GM18867 (cell line): Measurements from ENCODE around the gene OR1E2.
"Not testable (repeated sequence)": the region's sequence is repeated elsewhere in the genome, so short reads cannot be mapped to it uniquely, and the experiment has no call there.

Experiments used
- ATAC-seq: cut with Tn5 transposase; IDR thresholded peaks from one replicate; pipeline ENCODE4 v1.9.1; 2021; ENCODE audit warnings: mild to moderate bottlenecking, moderate library complexity; ENCODE audit not compliant: unreplicated experiment

OR1E2 gene

DNA sequence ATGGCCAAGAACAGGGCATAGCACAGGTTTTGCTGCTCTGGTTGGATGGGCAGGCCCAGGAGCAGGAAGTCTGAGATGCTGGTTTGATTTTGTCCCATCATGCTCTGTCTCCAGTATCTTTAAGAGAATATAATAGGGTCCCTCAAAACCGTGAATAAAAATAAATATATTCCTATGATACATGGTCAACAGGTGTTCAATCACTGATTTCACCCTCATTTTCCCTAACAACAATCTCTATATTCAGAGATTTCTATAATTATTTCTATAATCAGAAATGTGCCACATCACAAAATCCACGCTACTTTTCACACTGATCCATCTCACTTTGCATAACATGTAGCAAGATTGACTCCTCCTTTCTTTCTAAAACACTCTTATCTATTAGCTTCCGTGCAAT is at the start of gene OR1E2:
Gene OR1E2 (minus strand): TSS at position 101 of the 400 bp plus-strand sequence. CDS start 0 bp downstream, at position 101.
- no peak for ATAC-seq

DNA sequence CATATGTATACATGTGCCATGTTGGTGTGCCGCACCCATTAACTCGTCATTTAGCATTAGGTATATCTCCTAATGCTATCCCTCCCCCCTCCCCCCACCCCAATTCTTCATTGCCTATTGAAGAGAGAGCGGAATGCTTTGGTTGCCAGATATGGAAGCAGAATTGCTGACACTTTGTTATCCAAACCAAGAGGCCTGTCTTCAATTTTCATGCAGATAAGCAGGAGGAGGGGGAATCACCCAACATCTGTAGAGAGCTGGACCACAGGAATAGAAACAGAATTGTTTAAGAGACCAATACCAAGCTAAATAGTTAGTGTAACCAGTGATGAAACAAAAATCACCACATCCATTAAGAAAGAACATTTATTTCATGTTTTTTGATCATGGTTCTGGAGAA is 49.2 kb upstream of the OR1E2 start:
- ATAC-seq: no peak

DNA sequence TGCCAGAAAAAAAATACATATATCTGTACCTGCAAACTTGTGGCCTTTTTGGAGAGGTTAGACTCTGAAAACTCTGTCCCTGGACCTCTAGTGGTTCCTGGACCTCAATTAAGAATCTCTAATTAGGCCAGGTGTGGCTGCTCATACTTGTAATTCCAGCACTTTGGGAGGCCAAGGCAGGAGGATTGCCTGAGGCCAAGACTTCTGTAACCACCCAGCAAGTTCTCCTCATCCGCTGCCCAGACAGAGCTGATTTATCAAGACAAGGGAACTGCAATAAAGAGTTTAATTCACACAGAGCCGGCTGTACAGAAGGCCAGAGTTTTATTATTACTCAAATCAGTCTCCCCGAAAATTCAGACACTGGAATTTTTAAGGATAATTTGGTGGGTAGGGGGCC is 46.3 kb upstream of the OR1E2 start:
- ATAC-seq: no peak

DNA sequence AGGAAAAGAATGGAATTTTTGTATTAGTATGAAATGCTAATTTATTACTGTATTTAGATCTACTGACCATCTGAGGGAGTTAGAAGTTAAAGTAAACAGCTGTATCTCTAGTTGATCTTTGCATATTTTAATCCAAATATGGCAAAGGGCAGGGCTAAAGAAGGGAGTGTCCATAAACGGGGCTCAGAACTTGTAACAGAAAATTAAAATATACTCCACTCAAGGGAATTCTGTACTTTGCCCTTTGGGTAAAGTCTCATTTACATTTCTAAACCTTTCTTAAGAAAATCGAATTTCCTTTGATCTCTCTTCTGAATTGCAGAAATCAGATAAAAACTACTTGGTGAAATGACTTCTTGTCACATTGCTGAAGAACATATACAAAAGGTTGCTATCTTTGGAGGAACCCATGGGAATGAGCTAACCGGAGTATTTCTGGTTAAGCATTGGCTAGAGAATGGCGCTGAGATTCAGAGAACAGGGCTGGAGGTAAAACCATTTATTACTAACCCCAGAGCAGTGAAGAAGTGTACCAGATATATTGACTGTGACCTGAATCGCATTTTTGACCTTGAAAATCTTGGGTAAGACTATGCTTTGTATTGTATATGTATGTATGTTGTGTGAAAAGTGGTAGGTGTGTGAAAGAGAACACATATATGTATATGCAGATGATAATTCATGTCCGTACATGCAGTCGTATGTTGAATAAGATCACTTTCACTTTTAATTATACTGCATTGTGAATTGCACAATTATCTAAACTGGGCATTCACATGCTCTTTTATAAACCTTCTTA is 42.4 kb upstream of the OR1E2 start, which contains the start of gene ASPA:
Gene ASPA (plus strand): TSS at position 186 of the 799 bp plus-strand sequence. CDS start 163 bp downstream, at position 349.
- ATAC-seq: no peak

DNA sequence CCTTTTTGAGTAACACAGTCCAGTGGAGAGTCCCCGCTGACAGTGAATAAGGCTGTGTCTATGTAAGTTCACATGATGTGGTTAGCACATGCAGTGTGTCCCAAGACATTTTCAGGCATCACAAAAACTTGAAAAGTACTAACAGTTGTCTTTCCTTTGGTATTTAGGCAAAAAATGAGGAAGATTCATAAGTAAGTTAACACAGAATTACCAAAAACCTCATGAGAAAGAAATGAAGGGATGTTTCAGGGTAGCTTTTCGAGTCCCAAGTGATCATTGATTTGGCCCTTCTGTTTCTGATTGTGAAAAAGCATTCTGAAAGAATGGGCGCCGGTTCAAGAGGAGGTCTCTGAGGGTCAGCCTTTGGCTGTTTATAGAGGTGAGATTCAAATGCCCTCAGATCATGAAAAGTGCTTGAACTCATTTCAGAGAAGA is 41.6 kb upstream of the OR1E2 start:
- ATAC-seq: no peak

GRCh38 chr17:3474212-3474611 is 40.6 kb upstream of the OR1E2 start:
- ATAC-seq: no peak

DNA sequence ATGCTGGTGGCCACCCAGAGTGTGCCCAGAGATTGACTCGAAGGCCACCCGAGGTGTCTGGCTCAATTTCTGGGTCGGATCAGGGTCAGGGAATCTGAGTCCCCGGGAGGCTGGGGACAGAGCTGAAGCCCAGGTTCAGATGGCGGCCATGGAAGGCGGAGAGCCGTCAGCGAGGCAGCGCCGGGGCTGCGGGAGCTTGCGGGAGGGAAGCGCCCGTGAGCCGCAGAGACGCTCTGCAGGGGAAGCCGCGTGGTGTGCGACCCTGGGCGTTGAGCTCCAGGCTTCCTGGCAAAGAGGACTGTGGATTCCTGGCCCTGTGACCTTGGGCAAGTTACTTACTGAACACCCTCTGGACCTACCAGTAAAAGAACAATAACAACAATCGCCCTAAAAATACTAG is 38.5 kb upstream of the OR1E2 start:
- ATAC-seq: no peak

DNA sequence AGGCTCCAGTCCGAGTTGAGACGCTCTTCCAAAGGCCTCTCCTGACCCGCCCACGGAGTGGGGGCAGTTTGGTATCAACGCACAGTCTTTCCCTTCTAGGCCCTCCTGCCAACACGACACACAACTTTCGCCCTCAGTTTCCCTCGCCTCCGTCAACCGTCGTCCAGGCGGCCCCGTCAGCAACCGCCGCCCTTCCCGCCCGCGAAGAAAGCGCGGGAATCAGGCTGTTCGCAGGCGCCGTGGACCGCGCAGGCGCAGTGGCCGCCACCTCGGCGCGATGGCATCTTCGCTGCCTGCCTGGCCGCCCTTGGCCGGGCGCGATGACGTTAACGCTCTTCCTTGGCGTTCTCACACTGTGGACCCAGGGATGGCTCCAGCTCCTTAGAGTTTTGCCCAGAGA is 38.0 kb upstream of the OR1E2 start, which contains the start of gene SPATA22:
Gene SPATA22 (minus strand): TSS at position 221 of the 400 bp plus-strand sequence. CDS start 2,494 bp downstream, outside the sequence.
- ATAC-seq: no peak

DNA sequence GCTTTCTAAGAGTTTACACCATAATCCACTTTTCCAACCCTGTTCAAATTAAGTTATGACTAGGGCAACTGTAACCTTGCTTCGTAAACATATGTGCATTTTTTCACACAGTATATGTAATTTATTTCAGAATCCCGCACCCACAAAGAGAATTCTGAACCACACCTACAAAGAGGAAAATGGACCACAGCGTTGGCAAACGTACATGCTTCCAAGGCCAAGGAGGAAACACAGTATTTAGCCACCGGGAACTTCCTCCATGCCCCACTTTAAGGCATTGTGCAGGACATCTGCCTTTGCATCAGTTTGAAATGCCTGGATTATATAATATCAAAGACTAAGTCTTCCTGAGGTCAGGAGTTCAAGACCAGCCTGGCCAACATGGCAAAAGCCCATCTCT is 35.9 kb upstream of the OR1E2 start:
- ATAC-seq: no peak

GRCh38 chr17:3466355-3466754 is 32.7 kb upstream of the OR1E2 start:
- not testable (repeated sequence) for ATAC-seq

- ATAC-seq: no peak
These were observed 14.5 kb upstream of the OR1E2 start for GRCh38 chr17:3448059-3448665.

DNA sequence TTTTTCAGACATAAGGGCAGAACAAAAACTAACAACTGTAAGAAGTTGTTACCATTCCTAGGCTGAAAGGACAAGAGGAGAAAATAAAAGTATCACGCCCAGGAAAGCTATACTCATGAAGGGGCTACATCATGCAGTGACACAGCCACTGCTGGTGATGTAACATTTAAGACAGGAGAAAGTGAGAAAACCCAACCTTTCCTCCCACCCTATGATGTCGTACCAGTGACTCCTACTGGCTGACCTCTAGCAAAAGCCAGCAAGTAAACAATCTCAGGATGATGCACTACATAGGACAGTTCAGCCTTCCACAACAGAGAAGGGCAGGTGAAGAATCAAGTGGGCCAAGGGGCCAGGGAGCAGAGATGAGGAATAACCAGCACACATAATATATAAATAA is 14.0 kb upstream of the OR1E2 start:
- ATAC-seq: no peak

GRCh38 chr17:3440451-3440850 is 6.8 kb upstream of the OR1E2 start:
- no peak for ATAC-seq

GRCh38 chr17:3438368-3438767 is 4.7 kb upstream of the OR1E2 start:
- no peak for ATAC-seq

- ATAC-seq: not testable (repeated sequence)
These were observed 426 bp downstream of the OR1E2 start for GRCh38 chr17:3433215-3433614.

GRCh38 chr17:3418222-3418621 is 15.4 kb downstream of the OR1E2 start:
- no peak for ATAC-seq

DNA sequence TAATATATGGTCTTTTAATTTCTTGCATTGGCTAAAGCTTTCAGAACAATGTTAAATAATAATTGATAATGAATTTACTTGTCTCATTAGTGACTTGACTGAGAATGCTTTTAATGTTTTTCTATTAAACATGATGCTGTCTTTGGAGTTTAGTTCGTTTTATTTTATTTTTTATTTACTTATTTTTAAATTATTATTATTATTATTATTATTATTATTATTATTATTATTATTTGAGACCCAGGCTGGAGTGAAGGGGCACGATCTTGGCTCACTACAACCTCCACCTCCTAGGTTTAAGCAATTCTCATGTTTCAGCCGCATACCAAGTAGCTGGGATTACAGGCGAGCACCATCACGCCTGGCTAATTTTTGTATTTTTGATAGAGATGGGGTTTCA is 18.0 kb downstream of the OR1E2 start:
- no peak for ATAC-seq

- not testable (repeated sequence) for ATAC-seq
These were observed 21.4 kb downstream of the OR1E2 start for GRCh38 chr17:3412216-3412615.

DNA sequence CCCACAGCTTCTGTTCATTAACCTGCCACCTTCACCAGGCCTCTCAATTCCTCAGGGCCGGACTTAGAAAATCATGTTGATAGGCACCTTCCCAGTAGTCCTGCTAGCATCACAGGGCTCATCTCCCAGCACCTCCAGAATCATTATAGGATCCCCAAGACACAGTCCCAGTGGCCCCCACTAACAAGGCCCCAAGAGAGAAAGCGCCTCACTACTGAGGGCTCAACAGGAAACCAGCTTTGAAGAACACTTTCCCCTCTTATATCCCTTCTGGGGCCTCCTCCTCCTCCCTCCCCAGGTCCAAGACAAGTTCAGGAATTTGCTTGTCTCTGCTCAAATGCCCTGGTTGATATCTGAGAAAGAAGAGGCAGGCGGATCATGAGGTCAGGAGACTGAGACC is 22.6 kb downstream of the OR1E2 start, which contains the start of gene OR3A3:
Gene OR3A3 (plus strand): TSS at position 301 of the 400 bp plus-strand sequence.
- no peak for ATAC-seq

- not testable (repeated sequence) for ATAC-seq
These were observed 29.8 kb downstream of the OR1E2 start for GRCh38 chr17:3403856-3404255.

DNA sequence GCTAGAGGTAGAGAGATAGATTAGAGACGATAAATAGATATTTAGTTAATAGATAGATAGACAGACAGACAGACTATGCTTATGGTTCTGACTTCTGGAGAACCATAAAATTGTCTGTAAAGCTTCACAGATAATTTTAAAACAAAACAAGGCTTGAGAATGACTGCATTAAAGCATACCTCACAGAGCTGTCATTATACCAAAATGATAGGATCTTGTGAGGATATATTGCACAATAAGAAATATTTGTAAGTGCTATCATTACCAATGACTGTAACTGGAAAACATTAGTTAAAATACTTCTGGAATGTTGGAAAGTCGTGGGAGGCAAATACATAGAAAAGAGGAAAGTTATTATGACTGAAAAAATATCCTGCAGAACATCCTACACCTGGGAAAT is 31.9 kb downstream of the OR1E2 start:
- no peak for ATAC-seq

DNA sequence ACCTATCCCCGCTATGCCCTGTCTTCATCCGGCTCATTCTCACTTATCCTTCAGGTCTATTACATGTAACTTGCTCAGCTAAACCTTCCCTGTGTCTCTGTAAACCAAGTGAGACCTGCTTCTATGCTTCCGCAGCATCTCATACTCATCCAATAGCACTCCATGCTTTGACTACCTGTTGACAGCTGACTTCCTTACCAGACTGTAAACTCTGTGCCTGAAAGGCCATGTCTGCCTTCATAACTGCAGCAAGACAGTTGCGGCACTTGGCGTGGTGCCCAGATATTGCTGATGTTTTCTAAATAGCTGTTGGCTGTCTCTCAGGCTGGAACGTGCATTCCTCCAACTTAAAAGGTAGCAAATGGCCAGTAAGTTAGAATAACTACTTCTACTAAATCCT is 33.6 kb downstream of the OR1E2 start:
- no peak for ATAC-seq
